ENCODE data around the gene MCM10. TPM values are rescaled to one million over a fixed set of nuclear protein-coding genes. Genes with fewer than 3 reads are reported as not detected.
"Not testable (repeated sequence)": the region's sequence is repeated elsewhere in the genome, so short reads cannot be mapped to it uniquely, and the experiment has no call there.

Gene MCM10
- total RNA-seq, 6 donors from 2014 or later, result 0.49 to 18.6 (median 0.61) TPM; not detected in 1

- H3K4me1 ChIP-seq, result peaks cover 0 to 7% (median under 1%) of the 10 kb centered on the region in 4 donors
- 77 to 79% methylated on average over 1 of the region's 1 CpG for WGBS, 2 donors
- TF ChIP-seq CTCF (IDR thresholded peaks at IDR 0.05), result no peak
- TF ChIP-seq POLR2AphosphoS5 (IDR thresholded peaks at IDR 0.05), result no peak
- no peak for TF ChIP-seq POLR2A (IDR thresholded peaks at IDR 0.05)
- TF ChIP-seq EP300 (IDR thresholded peaks at IDR 0.05), result no peak
- no peak for DNase-seq
- peaks cover 0 to 6% (median 0%) of the 10 kb centered on the region in 4 donors for H3K36me3 ChIP-seq
- H3K9me3 ChIP-seq, result no peaks in the 10 kb centered on the region
- no peak overlapping the region for H3K4me3 ChIP-seq
- no peak for ATAC-seq (ENCODE audit: low FRiP score in 2 of 2)
- no peaks in the 10 kb centered on the region for H3K27me3 ChIP-seq
- H3K27ac ChIP-seq, result no peak overlapping the region
Measured at GRCh38 chr10:13146379-13146778, 15.0 kb upstream of the MCM10 start.

DNA sequence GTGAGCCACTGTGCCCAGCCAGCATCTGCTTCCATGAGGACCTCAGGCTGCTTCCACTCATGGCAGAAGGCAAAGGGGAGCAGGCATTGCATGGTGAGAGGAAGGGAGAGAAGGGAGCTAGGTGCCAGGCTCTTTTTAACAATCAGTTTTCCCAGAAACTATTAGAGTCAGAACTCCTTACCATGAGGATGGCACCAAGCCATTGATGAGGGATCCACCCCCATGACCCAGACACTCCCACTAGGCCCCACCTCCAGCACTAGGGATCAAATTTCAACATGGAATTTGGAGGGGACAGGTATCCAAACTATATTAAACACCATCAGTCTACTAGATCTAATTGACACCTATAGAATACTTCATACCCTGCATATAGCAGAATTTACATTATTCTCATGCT lies 14.2 kb upstream of the MCM10 start:
- H3K27me3 ChIP-seq, result no peaks in the 10 kb centered on the region
- H3K36me3 ChIP-seq, result peaks cover 0 to 4% (median 0%) of the 10 kb centered on the region in 4 donors
- peaks cover 0 to 7% (median 0%) of the 10 kb centered on the region in 4 donors for H3K4me1 ChIP-seq
- no peak overlapping the region for H3K4me3 ChIP-seq
- no peak overlapping the region for H3K27ac ChIP-seq
- H3K9me3 ChIP-seq, result no peaks in the 10 kb centered on the region
- no peak for TF ChIP-seq POLR2A (IDR thresholded peaks at IDR 0.05)
- TF ChIP-seq CTCF (IDR thresholded peaks at IDR 0.05), result no peak
- TF ChIP-seq EP300 (IDR thresholded peaks at IDR 0.05), result no peak
- no peak for TF ChIP-seq POLR2AphosphoS5 (IDR thresholded peaks at IDR 0.05)
- ATAC-seq (ENCODE audit: low FRiP score in 2 of 2) (no peak), DNase-seq (no peak)

- DNase-seq (no peak), ATAC-seq (ENCODE audit: low FRiP score in 2 of 2) (no peak)
- H3K4me3 ChIP-seq, result no peak overlapping the region
- WGBS, 2 donors, result 88 to 100% methylated on average over 3 of the region's 3 CpGs
- H3K4me1 ChIP-seq, result no peaks in the 10 kb centered on the region
- H3K9me3 ChIP-seq, result no peaks in the 10 kb centered on the region
- no peak overlapping the region for H3K27ac ChIP-seq
- TF ChIP-seq POLR2A (IDR thresholded peaks at IDR 0.05), result no peak
- TF ChIP-seq CTCF (IDR thresholded peaks at IDR 0.05), result no peak
- TF ChIP-seq POLR2AphosphoS5 (IDR thresholded peaks at IDR 0.05), result no peak
- no peak for TF ChIP-seq EP300 (IDR thresholded peaks at IDR 0.05)
- no peaks in the 10 kb centered on the region for H3K27me3 ChIP-seq
- H3K36me3 ChIP-seq, result no peaks in the 10 kb centered on the region
Measured at GRCh38 chr10:13152296-13152695, 9.1 kb upstream of the MCM10 start.

- not testable (repeated sequence) for DNase-seq; H3K4me3 ChIP-seq; ATAC-seq (ENCODE audit: low FRiP score in 2 of 2); H3K4me1 ChIP-seq; H3K27me3 ChIP-seq; H3K36me3 ChIP-seq; H3K9me3 ChIP-seq; H3K27ac ChIP-seq
- WGBS, 2 donors, result 93 to 100% methylated on average over 3 to 4 of the region's 4 CpGs
Measured at GRCh38 chr10:13155860-13156259, 5.5 kb upstream of the MCM10 start.

DNA sequence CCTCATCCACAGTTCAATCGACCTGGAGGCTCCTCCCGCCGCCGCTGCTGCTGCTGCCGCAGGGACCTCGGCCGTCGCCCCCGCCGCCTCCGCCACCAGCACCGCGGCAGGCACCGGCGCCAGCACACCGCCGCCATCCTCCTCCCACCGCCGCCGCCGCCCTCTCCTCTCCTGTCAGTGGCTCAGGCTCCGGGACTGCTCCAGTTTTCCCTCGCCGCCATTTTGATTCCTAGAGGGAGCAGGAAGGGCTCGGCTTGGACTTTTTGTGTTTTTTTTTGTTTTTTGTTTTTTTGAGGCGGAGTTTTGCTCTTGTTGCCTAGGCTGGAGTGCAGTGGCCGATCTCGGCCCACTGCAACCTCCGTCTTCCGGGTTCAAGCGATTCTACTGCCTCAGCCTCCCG lies 3.0 kb upstream of the MCM10 start:
- no peaks in the 10 kb centered on the region for H3K36me3 ChIP-seq
- ATAC-seq (ENCODE audit: low FRiP score in 2 of 2) (no peak), DNase-seq (peak in 1 of 2 donors; percentile 81)
- no peak overlapping the region for H3K27ac ChIP-seq
- WGBS, 2 donors, result 64 to 77% methylated on average over 31 to 32 of the region's 32 CpGs
- no peaks in the 10 kb centered on the region for H3K9me3 ChIP-seq
- H3K4me1 ChIP-seq, result peaks cover 7 to 20% (median 10%) of the 10 kb centered on the region in 4 donors
- TF ChIP-seq POLR2AphosphoS5 (IDR thresholded peaks at IDR 0.05) (no peak), CTCF (IDR thresholded peaks at IDR 0.05) (no peak), EP300 (IDR thresholded peaks at IDR 0.05) (no peak), POLR2A (IDR thresholded peaks at IDR 0.05) (no peak)
- H3K4me3 ChIP-seq, result peak overlapping the region in 3 of 4 donors; percentile 21 to 30 (median 27)
- H3K27me3 ChIP-seq, result no peaks in the 10 kb centered on the region
